Stimulated activated CD8-positive, alpha-beta memory T cell treated with anti-CD3 and anti-CD28 coated beads, Interleukin-2, amount 100 ng/mL, for 1 hour (primary cell): ENCODE data around the gene CLIP2.
A peak's percentile ranks its signal among the peaks of the same experiment; 100 is the strongest.
"Not testable (repeated sequence)": the region's sequence is repeated elsewhere in the genome, so short reads cannot be mapped to it uniquely, and the experiment has no call there.

Experiments
- DNase-seq, 2 donors: peaks; one replicate each; pipeline ENCODE4 v3.0.0-alpha.2; 2020; ENCODE audit warnings: low read depth in 2 of 2

CLIP2 gene

DNA sequence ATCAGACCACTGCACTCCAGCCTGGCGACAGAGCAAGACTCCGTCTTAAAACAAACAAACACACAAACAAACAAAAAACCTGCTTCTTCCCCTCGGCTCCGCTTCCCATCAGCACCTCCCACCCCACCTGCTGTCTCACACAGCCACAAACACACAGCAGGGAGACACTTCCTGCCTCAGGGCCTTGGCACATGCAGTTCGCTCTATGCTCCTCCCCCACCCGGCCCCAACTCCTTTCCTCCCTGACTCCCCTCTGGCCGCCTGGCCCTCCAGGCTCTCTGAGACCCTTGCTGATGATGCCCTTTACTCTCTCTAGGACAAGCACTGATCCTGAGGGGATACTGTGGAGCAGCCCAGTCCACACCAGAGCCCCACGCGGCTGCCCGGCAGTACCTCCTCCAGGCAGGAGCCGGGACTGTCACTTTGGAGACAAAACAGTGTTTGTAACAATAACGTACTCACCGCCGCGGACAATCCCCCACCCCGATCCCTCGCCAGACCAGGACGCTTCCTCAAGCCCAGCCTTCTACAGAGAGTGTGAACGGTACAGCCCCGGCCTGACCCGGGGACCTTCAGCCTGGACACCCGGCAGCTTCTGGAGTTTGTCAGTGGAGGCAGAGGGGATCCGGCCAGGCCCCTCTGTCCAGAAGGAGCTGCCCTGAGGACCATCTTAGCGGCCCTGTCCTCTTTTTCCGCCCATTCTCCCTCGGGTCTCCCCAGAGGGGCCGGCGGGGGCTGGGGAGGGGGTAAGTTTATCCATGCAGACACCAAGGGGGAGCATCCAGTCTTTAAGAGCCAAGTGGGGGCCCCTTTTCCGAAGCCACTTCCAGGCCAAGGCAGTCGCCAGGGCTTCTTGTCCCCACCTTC is 114.5 kb downstream of the CLIP2 start:
- DNase-seq: no peak

DNA sequence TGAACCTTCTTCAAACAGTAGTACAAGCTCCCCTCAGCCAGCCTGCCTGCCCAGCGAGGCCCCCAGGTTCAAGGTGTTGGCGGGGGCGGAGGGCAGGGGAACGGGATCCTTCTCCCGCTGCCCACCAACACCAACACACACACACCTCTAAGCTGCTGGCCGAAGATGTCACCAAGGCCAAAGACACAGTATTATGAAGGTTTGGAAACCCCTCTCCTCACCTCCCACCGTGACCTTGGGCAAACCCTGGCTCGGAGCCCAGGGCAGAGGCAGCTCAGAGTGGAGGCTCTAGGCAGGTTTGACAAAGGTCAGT is 115.1 kb downstream of the CLIP2 start:
- DNase-seq: no peak

DNA sequence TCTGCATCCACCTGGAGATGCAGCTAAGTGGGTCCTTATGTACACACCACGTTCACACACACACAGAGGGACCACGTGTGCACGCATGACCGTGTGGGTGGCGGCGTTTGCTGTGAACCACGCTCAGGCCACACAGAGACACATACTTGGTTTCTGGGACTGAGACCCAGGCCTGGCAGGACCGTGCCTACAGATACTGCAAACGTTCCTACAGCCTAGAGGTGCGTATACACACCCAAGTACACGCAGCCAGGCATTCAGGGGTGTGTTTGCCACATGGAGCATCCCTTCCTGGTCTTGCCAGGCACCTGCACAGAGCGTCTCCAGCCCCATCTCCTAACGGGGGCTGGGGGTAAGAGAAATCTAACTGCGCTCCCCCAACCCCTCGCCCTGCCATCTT is 115.5 kb downstream of the CLIP2 start:
- DNase-seq: no peak

DNA sequence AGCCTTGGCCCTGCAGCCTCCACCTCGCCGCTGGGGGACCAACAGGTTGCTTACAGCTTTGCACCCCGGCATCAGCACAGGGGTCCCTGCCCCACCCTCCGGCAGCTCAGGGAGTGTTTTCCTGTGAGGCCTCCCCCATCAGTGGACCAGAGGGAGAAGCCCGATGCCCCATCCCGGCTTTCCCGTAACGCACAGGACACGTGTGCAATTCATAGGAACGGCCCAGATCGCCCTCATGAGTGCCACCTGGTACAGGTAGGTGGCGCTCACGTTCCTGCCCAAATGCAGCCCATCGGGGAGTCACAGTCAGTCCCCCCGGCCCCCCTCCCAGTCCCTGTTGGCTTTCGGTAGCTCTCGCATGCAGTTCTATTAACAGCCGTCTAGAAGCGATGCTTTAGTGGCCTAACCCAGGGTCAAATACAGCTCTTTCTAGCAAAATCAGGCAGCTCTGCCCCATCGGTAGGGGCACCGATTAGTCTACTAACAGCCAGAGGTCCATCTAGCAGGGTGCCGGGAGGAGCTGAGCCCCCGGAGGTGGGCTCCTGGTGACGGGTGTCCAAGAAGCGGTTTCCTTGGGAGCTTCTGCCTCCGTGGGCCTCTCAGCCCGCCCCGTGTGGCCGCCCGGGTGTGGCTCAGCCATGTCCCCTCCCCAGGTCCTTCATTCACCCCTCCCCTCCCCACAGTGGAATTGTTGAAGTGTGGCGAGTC is 116.1 kb downstream of the CLIP2 start:
- no peak for DNase-seq

DNA sequence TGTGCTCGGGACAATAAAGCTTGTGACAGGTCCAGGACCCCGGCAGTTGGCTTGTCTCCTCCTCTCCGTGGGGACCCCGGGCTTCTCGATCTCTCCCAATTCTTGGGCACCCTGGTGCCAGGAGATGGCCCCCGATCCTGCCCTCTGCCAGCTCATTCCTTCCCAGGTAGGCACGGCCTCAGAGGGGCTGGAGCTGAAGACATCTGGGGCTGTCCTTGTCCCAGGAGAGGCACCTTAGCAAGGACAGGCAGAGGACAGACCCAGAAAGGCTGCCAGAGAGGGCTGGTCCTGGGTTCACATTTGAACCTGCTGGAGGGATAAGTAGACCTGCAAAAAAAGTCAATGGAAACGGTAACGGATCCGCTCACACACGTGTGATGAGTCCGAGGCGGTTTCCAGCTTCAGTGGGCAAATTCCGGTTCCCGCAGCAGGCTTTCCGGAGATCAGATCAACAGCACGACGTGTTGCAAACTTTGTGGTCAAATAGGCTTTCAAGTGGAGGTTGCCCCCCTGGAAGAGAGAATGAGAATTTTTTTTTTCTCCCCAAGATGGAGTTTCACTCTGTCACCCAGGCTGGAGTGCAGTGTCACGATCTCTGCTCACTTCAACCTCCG is 116.8 kb downstream of the CLIP2 start:
- no peak for DNase-seq

DNA sequence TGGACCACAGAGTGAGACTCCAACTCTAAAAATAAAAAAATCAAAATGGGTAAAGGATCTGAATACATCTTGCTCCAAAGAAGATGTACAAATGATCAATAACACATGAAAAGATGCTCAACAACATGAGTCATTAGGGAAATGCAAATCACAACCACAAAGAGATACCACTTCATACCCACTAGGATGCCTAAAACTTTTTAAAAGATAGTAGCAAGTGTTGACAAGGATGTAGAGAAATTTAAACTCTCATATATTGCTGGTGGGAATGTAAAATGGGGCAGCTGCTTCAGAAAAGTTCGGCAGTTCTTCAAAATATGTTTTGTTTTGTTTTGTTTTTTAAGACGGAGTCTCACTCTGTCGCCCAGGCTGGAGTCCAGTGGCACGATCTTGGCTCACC is 118.8 kb downstream of the CLIP2 start:
- no peak for DNase-seq

DNA sequence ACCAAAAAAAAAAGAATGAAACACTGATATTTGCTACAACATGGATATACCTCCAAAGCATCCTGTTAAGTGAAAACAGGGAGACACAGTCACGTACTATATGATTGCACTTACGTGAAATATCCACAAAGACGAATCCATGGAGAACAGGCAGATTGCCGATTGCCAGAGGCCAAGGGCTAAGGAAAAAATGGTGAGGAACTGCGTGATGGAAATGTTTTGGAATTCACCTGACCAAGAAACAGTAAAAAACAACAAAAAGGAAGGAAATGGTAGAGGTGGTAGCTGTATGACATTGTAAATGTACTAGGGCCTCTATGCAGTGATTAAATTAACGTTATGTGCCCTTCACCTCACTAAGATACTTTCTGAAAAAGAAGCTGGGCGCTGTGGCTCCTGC is 120.4 kb downstream of the CLIP2 start:
- DNase-seq: no peak

DNA sequence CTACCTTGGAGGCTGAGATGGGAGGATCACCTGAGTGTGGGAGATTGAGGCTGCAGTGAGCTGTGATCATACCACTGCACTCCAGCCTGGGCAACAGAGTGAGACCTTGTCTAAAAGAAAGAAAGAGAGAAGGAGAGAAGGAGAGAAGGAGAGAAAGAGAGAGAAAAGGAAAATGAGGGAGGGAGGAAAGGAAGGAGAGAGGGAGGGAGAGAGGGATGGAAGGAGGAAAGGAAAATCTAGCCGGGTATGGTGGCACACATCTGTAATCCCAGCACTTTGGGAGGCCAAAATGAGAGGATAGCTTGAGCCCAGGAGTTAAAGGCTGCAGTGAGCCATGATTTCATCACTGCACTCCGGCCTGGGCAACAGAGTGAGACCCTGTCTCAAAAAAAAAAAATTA is 121.6 kb downstream of the CLIP2 start:
- no peak for DNase-seq

DNA sequence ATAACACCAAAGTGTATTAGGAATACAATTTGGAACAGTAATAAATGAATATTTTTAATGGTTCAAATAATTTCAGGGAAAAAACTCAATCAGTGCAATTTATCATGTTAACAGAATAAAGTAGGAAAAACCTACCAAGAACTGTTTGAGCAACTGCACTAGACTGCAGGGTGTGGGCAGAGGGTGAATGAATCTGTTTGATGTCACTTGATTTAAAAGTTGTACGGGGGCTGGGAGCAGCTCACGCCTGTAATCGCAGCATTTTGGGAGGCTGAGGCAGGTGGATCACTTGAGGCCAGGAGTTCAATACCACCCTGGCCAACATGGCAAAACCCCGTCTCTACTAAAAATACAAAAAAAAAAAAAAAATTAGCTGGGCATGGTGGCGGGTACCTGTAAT is 122.4 kb downstream of the CLIP2 start:
- not testable (repeated sequence) for DNase-seq

DNA sequence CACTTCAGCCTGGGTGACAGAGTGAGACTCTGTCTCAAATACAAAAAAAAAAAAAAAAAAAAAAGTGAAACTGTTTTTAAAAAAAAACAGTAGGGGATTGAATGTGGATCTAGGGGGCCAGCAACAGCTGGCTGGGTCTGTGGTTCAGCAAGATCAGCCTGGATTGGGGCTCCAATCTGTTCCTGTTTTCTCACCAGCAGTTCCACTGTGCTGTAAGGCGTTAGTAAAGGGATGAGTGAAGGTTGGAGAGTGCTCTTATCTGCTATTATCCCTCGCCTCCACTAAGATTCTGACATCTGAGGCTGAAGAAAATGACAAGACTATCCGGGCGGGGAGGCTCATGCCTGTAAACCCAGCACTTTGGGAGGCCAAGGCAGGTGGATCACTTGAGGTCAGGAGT is 122.8 kb downstream of the CLIP2 start:
- DNase-seq: no peak

DNA sequence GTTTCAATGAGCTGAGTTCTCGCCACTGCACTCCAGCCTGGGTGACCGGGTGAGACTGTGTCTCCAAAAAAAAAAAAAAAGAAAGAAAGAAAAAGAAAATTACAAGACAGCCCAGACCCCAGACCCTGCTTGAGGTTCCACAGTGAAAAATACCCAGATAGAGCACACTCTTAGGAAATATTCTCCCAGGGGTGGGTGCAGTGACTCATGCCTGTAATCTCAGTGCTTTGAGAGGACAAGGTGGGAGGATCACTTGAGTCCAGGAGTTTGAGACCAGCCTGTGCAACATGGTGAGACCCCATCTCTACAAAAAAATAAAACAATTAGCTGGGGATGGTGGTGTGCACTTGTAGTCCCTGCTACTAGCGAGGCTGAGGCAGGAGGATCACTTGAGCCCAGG is 123.4 kb downstream of the CLIP2 start:
- no peak for DNase-seq

DNA sequence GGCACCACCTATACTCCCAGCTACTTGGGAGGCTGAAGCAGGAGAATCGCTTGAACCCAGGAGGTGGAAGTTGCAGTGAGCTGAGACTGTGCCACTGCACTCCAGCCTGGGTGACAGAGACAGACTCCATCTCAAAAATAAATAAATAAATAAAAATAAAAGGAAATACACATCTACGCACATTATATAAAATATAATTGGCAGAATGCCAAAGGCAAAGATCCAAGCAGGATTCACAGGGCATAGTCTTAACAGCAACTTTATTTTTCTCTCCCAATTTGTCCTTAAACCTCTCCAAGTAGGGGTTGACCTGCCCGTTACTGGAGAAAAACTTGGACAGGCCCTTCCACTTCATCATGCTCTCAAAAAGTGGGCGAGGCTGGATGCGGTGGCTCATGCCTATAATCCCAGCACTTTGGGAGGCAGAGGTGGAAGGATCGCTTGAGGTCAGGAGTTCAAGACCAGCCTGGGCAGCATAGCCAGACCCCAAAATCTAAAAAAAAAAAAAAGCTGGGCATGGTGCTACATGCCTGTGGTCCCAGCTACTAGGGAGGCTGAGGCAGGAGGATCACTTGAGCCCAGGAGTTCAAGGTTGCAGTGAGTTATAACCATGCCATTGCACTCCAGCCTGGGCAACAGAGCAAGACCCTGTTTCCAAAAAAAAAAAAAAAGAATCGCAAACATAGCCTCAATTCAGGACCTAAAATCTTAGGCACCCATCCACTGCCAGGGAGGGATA is 125.6 kb downstream of the CLIP2 start:
- DNase-seq: not testable (repeated sequence)

DNA sequence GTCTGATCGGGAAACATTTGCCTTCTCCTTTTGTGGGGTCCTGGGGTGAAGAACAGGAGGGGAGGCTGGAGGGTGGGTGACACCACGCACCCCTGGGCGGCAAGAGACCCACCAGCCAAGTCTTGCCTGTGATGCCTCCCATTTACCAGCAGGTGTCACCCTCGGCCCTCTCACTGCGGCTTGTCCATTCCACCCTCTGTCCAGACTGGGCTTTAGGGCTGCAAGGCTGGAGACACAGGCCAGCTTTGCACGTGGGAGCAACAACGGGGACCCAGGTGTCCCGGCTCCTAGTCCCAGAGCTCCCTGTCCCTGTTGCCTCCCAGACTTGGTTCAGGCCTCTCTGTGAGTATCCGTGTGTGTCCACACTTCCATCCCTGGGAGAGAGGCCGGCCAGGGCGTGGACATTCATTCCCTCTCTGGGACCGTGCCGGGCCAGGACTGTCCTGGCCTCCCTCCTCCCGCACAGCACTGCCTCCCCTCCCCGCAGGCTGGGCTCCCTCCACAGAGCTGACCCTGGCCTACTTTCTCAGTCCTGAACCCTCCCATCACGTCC is 128.3 kb downstream of the CLIP2 start:
- DNase-seq: peak; percentile 13

DNA sequence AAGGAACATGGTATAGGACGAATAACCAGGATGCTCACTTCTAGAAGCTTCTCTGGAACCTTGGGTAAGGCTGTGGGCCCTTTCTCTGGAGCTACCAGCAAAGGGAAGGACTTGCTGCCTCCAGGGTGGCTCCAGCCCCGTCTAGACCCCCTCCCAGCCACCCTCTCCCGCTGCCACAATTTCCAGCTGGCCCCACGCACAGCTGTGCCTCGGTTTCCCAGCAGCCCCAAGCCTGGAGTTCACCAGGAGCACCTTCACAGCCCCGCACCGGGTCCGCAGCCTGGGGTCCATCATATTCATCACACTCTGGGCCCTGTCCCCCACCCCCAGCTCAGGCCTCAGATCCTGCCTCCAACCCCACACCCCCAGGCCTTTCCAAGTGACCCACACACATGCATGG is 128.9 kb downstream of the CLIP2 start:
- DNase-seq: no peak

DNA sequence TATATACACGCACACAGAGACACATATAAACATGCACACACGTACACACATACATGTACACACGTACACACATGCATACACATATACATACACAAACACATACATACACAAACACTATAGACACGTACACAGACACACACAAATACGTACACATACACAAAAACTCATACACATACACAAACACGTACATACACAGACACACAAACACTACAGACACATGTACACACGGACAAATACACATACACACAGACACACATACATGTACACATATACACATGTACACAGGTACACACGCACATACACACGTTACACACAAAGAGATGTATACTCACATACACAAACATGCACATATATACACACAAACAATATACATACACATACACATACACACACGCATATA is 129.3 kb downstream of the CLIP2 start:
- DNase-seq: no peak

DNA sequence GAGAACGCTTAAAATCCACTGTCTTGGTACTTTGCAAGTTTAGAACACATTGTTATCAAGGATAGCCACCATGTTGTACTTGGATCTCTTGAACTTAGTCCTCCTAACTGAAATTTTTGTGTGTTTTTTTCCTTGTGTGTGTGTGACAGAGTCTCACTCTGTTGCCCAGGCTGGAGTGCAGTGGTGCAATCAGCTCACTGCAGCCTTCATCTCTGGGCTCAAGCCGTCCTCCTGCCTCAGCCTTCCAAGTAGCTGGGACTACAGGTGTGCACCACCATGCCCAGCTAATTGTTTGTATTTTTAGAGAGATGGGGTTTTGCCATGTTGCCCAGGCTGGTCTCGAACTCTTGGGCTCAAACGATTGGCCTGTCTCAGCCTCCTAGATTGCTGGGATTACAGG is 130.0 kb downstream of the CLIP2 start:
- DNase-seq: not testable (repeated sequence)

DNA sequence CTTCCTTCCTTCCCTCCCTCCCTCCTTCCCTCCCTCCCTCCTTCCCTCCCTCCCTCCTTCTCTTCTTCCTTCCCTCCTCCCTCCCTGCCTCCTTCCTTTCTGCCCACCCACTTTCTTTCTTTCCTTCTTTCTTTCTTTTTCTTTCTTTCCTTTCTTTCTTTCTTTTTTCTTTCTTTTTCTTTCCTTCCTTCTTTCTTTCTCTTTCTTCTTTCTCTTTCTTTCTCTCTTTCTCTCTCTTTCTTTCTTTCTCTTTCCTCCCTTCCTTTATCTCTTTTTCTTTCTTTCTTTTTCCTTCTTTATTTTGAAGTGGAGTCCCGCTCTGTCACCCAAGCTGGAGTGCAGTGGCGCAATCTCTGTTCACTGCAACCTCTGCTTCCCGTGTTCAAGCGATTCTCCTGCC is 130.8 kb downstream of the CLIP2 start:
- DNase-seq: no peak

DNA sequence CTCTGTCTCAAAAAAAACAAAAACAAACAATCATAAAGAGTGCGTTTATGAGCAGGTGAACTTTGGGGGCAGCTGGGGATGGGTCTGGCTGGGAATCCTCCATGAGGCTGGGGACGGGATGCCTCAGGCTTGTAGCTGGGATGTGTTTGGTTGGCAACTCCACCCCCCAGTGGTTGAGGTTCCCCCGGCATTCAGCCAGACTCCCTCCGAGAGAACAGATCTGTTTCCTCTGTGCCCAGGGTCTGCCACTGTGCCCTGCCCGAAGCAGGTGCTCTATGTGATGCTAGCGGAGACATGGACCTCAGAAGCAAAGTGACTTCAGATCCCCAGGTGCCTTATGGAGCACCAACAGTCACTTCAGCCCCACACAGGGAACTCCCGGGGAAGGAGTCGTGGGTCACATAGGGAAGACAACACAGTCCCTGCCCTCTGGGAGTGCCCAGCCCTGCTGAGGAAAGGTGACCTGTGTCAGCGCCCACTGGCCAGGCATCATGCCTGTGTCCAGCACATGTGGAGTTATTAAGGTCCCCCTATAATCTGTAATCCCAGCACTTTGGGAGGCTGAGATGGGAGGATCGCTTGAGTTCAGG is 135.2 kb downstream of the CLIP2 start:
- DNase-seq: no peak

DNA sequence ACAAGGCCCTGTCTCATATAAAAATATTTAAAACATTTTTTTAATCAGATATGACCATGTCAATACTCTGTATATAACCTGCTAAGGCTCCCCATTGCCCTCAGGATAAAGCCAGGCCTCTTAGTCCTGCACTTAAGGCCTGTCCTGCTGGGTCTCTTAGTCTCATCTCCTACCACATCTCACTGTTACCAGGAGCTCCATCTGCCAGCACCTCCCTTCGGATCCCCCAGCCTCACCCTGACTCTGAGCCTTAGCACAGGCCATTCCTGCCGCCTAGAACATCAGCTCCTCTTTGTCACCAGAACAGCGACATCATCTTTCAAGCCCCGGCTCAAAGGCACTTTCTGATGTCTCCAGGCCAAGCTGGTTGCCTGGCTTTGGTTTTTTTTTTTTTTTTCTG is 138.8 kb downstream of the CLIP2 start:
- DNase-seq: no peak

DNA sequence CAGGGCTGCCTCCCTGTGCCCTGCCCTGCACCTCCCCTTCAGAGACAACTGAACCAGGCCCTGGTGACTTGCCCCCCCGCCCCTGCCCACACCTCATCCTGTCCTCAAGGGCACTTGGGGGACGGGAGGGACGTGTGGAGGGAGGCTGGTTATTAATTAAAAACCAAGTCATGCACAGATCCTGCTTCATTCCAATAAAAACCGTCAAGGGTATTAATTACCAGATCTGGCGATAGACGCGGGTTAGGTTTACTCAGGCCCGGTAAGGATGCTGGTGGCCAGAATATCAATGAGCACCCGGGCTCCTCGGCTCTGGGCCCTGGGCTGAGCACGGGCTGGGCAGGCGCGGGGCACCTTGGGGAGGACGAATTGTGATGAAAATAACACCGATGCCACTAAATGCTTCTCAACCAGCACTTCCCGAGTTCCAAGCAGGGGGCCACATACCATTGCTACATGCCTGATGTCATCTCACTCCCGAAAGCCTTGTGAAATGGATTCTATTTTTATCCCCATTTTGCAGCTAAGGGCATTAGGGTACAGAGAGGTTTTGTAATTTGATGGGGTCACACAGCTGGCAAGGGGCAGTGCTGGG is 140.0 kb downstream of the CLIP2 start:
- DNase-seq: no peak

DNA sequence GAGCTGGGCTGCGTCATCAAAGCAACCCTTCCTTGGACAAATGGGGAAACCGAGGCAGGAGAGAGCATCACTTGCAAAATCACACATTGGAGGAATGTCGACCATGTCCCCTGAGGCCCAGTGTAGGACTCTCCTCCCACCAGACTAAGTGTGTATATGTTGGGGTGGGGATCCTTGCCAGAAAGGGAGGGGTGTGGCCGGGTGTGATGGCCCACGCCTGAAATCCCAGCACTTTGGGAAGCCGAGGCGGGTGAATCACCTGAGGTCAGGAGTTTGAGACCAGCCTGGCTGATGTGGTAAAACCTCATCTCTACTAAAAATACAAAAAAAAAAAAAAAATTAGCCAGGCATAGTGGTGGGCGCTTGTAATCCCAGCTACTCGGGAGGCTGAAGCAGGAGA is 141.2 kb downstream of the CLIP2 start:
- not testable (repeated sequence) for DNase-seq
